M059J (cell line): ENCODE data around the gene KIAA1958. TPM values are rescaled to one million over a fixed set of nuclear protein-coding genes. Genes with fewer than 3 reads are reported as not detected.
A peak's percentile ranks its signal among the peaks of the same experiment; 100 is the strongest.
"Not testable (repeated sequence)": the region's sequence is repeated elsewhere in the genome, so short reads cannot be mapped to it uniquely, and the experiment has no call there.

Experiments used
- DNase-seq: peaks from one replicate; pipeline ENCODE4 v3.0.0-alpha.2; 2012; ENCODE audit warnings: low read depth
- total RNA-seq: library from RNA; depleted of rRNA; stranded (reverse); fragments of >200 nt; shearing (Covaris generic); gene quantifications from 2 replicates; pipeline ENCODE4 v1.2.3, GENCODE V29; 2014

KIAA1958 gene
- total RNA-seq, 1 experiment from 2014 or later = 6.0 TPM

DNA sequence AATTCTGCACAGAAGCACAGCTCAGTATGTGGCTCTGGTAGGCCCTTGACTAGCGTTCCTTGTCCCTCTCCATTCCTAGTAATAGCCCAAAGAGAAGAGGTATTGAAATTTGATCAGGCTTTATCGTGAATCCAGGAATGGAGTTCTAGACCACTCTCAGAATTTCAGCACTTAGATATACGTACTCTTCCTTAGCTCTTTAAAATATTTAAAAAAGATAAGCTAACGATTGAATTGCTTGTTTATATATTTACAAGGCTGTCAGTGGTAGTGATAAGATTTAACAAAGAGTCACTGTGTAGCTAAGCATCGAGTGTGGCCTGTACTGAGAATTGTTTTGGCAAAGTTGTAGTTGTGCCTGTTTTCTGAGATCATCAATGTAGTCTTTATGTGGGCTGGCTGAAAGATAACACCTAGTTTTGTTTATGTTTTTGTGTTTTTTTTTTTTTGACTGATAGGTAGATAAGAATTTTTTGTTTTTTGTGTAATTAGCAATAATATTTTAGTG lies 2.5 kb downstream of the KIAA1958 start:
- peak; percentile 34 for DNase-seq

DNA sequence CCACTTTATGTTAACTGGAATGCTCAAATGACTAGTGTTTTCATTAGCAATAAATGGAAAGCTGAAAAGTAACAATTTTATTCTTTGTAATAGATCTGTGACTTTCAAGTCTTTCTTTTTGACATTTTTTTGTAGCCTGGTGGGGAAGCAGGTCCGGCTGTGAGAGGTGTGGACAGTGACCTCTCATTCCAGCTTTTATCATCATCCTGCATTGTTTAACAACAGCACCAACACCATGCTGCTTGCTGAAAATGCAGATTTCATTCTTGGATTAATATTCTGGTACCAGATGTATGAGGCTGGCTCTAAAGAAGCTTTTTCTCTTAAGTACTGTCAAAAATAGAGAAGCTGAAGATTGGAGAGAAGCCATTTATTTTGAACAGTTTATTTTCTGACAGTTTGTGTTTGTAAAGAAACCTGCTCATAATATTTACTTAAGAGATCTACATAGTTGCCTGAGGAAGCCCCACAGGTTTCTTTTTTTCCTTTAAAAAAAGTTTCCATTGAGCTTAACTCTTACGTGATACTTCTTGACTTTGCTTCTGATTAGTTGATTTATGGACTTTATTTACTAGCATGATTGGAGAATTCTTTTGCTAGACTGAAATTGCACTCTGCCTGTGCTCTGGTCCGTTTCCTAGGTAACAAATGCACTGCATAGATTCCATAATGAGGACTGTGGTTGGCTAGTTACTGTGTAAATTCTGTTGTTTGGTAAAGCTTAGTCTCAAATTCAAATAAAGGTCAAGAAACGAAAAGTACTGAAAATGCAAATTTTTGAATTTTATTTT lies 3.4 kb downstream of the KIAA1958 start:
- DNase-seq = peak; percentile 66

DNA sequence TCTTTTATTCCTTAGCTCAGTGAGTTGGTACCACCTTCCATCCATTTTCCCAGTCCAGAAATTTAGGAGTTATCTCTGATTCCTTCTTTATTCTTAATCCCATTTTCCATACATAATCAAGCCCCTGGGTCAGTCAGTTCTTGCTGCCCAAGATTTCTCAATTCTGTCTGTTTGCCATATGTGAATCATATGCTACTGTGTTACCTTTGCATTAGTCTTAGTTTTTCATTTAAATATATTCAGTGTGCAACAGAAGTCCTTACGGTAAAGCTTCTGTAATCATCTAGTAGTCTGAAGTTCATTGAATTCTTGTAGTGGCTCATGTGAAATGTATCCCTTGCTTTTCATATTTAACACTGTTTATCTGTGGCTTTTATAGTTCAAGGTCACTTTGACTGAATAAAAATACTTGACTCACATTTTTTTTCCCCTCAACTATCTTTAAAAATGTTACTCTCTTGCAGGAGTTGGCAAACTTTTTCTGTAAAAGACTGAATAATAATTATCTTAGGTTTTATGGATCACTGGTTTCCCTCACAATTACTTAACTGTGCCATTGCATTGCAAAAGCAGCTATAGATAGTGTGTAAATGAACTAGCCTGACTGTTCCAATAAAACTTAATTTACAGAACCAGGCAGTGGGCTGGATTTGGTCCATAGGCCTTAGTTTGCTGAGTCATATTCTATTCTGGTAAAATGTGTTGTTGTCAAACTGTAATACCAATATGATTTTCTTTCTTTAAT lies 6.9 kb downstream of the KIAA1958 start:
- DNase-seq = peak; percentile 69

DNA sequence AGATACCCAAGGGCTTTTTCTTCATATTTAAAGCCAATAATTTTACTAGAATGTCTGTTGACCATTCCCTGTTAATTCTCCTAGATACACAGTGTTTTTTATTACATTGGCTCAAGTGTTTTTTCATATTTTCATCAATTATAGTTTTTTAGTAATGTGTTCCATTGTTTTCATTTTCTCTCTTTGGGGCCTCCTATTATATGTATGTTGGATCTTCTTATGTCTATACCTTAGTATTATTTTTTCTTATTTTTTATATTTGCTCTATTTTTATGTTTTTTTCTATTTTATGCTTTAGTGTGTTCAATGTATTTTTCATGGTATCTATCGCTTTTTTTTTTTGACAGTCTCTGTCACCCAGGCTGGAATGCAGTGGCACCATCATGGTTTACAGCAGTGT lies 7.5 kb downstream of the KIAA1958 start:
- DNase-seq = no peak

DNA sequence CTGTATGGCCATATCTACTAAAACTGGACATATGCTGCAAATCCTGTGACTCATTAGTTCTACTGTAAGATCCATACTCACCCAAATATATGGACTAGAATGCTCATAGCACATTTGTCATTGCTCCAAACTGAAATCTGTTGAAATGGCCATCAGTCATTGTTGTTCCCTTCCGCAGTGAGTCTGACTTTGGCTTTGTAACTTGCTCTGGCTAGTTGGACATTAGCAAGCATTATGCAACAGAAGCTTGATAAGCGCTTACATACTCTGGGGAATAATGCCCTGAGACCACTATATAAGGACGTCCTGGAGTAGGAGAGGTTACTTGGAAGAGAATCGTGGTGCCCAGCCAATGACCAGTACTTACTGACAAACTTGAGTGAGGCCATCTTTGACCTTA lies 9.0 kb downstream of the KIAA1958 start:
- DNase-seq = no peak

DNA sequence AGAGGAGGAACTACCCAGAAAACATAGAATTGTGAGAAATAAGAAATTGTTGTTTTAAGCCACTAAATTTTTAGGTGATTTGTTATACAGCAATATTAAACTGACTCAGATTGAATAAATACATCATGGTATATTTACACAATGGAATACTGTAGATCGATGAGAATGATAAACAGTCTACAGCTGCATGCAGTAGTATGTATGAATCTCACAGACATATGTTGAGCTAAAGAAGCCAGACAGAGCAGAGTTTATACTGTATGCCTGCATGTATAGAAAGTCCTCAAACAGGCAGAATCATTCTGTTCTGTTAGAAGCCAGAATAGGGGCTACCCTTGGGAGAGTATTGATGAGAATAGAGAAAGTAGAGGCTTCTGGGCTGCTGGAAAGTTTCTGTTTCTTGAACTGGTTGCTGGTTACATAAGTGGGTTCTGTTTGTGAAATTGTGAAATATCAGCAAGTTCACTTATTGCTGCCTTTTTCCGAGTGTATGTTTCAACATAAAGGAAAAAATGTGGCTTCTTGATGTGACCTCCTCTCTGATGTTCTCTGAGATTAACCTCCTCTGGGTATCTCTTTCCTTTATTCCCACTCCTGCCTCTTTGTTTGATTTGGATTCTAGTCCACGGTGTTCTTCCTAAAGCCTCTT lies 9.6 kb downstream of the KIAA1958 start:
- DNase-seq = no peak

DNA sequence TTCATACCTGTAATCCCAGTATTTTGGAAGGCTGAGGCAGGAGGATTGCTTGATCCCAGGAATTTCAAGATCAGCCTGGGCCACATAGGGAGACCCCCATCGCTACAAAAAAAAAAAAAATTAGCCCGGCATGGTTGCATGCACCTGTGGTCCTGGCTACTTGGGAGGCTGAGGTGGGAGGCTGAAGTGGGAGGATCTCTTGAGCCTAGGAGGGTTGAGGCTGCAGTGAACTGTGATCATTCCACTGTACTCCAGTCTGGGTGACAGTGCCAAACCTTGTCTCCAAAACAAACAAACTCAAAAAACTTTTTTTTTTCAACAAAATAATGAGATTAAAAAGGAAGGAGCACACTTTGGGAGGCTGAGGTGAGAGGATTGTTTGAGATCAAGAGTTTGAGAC lies 14.2 kb downstream of the KIAA1958 start:
- DNase-seq = peak; percentile 34

DNA sequence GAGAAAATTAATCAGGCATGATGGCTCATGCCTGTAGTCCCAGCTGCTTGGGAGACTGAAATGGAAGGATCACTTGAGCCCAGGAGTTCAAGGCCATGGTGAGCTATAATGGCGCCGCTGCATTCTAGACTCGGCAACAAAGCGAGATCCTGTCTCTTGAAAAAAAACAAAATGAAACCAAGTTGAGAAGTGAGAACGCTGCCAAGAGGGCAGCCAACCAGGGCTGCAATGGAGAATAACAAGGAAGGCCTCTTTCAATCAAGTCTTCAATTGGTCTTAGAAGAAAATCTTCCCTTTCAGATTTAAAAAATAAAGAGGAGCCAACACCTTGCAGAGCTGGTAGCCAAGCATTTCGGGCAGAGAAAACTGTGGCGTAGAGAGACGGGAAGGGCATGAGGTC lies 14.7 kb downstream of the KIAA1958 start:
- DNase-seq = peak; percentile 42

DNA sequence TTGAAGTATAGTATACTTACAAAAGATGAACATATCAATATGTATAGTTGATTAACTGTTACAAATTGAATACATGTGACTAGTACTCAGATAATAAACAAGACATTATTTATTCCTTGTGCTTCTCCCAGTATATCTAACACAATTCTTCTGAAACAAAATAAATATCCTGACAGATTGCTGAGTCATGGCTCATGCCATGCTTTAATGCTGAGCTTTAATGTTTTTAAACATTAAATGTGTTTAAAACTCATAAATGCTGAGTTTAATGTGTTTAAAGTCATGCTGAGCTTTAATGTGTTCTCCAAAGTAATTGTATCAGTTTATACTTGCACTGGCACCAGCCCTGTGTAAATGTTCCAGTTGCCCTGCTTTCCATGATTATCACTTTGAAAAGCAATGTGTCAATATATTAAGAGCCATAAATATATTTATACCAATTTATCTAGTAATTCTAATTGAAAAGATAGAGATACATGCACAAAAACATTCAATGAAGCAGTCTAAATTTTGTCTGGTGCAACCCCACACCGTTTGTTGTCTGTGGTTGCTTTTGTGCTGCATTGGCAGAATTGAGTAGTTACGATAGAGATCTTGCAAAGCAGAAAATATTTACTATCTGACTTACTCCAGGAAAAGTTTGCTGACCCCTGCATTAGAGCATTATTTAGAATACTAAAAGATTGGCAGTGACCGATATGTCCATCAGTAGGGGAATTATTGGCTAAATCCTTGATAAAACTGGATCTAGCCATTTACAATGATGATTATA lies 15.7 kb downstream of the KIAA1958 start:
- no peak for DNase-seq

DNA sequence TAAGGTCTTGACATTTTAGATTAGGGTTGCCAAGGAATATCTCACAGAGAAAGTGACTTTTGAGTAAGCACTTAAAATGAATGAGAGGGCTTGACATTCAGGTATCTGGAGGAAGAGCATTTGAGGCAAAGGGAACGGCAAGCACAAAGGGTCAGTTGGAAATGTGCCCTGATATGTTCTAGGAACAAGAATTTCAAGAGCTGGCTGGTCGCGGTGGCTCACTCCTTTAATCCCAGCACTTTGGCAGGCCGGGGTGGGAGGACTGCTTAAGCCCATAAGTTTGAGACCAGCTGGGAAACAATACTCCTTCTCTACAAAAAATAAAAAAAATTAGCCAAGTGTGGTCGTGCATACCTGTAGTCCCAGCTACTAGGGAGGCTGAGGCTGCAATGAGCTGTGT lies 16.5 kb downstream of the KIAA1958 start:
- DNase-seq = no peak

DNA sequence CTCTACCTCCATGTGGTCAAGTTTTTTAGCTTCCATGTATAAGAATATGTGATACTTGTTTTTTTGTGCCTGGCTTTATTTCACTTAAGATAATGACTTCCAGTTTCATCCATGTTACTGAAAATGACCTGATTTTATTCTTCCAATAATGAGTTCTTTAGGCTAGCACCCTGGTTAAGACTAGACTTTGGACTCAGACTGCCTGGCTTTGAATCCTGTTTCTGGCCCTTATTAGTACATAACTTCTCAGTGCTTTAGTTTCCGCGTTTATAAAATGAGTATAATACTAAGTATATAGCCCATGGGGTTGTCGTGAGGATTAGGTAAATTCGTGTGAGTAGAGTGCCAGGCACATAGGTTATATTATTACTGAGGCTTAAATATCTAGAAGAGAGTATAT lies 18.5 kb downstream of the KIAA1958 start:
- DNase-seq = no peak

DNA sequence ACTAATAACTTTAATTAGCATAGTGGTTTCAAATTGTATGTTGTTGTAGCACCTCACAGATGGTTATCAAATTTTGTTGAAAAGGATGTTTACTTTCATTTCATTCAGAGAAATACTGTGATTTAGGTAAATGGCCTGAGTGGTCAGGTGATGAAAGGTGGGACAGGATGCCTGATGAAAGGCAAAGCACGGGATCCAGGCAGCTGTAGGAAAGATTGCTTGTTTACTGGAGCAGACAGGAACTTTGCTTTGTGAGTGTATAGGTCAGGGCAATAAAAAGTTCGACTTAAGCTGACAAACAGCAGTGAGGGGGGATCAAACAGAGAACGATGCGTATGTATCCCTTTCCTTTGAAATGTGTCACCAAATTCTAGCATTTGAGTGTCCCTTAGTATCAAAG lies 19.0 kb downstream of the KIAA1958 start:
- no peak for DNase-seq

DNA sequence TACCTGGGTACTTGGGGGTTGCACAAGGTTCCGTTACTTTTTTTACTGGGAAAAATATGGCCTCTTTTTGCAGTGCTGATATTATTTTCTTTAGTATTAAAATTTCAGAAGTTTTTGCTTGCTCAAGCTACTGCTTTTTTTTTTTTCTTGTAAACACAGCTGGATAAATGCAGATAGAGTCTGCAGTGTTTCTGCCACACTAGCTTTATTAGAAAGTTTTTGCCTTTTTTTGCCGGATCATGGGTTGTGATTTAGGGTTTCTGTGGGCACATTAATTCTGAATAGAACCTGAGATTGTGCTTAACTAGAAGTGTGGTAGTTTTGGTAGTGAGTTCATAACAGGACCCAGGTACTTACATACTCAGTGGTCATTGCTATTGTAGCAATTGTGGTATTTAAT lies 19.9 kb downstream of the KIAA1958 start:
- DNase-seq = no peak

DNA sequence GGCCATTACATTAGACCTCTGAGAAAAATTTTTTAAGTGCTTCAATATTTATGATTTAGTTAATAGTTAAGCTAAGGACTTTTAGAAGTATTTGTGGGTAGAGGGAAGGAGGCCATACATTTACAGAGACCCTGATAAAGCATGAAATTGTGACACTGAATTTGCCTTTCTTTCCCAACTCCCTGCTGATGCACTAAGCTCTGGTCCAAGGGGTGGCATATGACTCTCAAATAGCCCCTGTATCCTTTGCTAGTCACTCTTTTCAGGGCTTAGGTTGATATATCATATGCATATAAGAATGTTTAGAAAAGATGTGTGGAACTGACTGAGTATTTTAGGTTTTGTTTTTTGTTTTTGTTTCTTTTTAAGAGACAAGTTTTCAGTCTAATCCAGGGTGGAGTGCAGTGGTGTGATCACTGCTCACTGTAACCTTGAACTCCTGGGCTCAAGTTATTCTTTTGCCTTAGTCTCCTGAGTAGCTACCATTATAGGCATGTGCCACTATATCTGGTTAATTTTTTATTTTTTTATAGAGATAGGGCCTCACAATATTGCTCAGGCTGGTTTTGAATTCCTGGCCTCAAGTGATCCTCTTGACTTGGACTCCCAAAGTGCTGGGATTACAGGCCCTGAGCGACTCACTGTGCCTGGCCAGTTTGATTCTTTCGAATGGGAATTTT lies 20.5 kb downstream of the KIAA1958 start:
- no peak for DNase-seq

DNA sequence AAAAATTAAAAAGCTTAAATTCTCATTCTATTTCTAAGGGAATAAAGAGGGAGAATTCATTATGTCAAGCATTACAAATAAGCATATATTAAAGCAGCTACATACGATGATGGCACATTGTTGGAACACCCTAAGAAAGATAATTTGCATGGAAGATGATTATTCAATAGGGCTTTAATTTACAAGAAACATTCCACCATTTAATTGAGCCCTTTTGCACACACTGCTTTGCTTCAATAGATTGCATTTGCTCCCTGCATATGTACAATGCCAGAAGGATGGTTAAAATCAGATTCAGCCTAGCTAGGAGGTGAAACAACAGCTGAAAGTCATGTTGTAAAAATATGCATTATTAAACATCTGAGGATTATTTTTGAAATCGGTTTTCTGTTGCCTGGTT lies 21.8 kb downstream of the KIAA1958 start:
- no peak for DNase-seq

DNA sequence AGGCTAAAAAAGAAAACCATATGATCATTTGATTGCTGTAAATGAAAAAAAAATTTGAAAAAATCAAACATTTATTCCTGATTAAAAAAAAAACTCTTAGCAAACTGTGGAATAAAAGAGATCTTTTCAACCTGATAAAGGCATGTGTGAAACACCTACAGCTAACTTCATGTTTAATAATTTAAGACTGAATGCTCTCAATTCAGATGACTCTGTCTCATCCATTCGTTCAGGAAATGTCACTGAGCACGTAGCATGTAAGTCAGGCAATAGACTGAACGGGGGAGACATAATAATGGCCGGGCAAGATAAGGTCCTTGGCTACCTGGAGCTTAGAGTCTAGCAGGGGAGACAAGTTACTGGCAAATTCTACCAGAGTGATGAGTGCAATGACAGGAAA lies 25.8 kb downstream of the KIAA1958 start:
- DNase-seq = not testable (repeated sequence)

DNA sequence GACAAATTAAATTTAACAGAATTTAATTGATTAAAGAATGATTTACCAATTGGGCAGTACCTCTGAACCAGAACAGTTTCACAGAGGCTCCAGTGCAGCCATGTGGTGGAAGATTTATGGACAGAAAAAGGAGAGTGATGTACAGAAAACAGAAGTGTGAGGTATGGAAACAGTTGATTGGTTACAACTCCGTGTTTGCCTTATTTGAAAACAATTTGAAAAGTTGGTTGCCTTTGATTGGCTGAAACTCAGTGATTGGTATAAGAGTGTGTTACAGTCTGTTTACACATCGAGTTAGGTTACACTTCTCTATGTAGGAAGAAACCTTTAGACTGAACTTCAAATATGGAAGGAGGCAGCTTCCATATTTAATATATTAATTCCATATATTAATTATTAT lies 30.1 kb downstream of the KIAA1958 start:
- DNase-seq = no peak

DNA sequence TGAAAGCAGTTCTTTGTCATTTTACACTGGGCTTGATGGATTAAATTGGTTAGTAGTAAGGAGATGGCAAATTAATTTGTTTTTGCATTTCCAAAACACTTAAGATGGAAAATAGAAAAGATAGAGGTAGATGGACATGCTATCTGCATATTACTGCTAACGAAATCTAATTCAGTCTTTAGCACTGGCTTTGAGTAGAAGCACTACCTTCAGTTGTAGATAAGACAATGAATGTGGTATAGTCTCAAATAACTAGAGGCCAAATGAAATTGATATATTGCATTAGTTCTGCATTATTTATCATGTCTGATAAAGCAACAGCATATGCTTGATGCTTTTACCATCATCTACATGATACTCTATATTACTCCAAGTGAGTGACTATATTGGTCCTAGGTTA lies 33.4 kb downstream of the KIAA1958 start:
- no peak for DNase-seq

DNA sequence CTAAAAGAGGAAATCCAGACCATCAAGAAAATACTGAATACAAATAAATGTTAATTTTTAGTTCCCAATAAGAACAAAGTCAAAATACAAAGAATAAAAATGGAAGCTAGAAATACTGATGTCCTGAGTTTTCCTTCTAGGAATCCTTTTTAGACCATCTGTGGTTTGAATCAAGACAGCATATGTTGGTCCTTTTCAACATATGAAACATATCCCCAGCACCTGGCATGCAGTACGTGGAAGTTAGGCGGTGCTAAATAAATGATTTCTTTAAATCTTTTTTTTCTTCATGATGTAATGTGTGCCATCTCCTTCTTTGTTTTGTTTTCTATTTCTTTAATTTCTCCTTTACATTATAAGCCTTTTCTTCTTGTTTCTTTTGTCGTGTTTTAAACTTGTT lies 34.0 kb downstream of the KIAA1958 start:
- DNase-seq = no peak

DNA sequence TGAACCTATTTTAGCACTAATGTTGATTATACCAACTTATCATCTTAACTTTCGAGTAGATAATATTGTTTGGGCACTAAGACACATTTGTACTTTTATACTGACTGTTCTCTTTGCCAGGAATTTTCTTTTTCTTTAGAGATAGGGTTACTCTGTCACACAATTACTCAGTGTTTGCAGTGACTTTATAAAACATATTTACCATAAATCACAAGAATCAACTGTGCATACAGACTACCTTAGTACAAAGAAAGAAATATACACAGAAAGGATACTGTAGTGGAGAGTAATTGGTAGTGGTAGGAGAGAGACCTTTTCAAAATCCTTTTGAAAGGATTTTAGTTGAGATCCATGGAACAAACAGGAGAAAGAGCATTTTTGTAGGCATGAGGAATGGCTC lies 40.3 kb downstream of the KIAA1958 start:
- no peak for DNase-seq

DNA sequence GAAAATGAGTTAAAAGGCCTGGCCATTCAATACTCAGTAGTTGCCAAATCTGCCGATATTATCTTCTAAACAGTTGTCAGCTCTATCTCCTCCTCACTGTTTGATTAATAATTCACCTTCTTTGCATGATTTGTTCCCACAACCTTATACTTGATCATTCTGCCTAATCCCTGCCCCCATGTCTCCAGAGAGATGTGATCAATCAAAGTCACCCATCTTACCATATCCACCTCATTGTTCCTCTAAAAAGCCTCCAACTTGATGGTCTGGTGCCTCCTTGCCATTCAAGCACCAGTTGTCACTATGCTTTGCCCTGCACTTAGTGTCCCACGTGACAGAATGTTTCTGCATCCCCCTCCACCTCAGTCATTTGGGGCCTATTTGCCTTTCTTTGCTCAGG lies 41.3 kb downstream of the KIAA1958 start:
- DNase-seq = no peak
